ENCODE results near the gene KRT84.

GRCh38 chr12:52355176-52355575 is 30.3 kb downstream of the KRT84 start:
- TF ChIP-seq POLR2AphosphoS5 (IDR thresholded peaks at IDR 0.05): no peak
- TF ChIP-seq EZH2 (IDR thresholded peaks at IDR 0.05; ENCODE audit: borderline replicate concordance, insufficient read depth, low read length, poor library complexity, severe bottlenecking): no peak
- TF ChIP-seq CTCF (IDR thresholded peaks at IDR 0.05; ENCODE audit: poor library complexity, severe bottlenecking): no peak
- TF ChIP-seq MXI1 (conservative IDR thresholded peaks at IDR 0.05; ENCODE audit: poor library complexity, severe bottlenecking): no peak
- no peak for TF ChIP-seq EP300 (conservative IDR thresholded peaks at IDR 0.05; ENCODE audit: poor library complexity, severe bottlenecking)
- no peak for TF ChIP-seq SMC3 (conservative IDR thresholded peaks at IDR 0.05; ENCODE audit: poor library complexity)
- no peak for TF ChIP-seq RAD21 (conservative IDR thresholded peaks at IDR 0.05)
- no peak for TF ChIP-seq TAF1 (IDR thresholded peaks at IDR 0.05; ENCODE audit: low read depth)
